Activated CD4-positive, alpha-beta T cell treated with anti-CD3 and anti-CD28 coated beads, Interleukin-2, amount 50 U/mL, for 1 hour (primary cell): ENCODE measurements around the gene PRKCA.
"Not testable (repeated sequence)": the region's sequence is repeated elsewhere in the genome, so short reads cannot be mapped to it uniquely, and the experiment has no call there.

Experiments
- DNase-seq: peaks from one replicate; pipeline ENCODE4 v3.0.0-alpha.2; 2020

PRKCA gene

DNA sequence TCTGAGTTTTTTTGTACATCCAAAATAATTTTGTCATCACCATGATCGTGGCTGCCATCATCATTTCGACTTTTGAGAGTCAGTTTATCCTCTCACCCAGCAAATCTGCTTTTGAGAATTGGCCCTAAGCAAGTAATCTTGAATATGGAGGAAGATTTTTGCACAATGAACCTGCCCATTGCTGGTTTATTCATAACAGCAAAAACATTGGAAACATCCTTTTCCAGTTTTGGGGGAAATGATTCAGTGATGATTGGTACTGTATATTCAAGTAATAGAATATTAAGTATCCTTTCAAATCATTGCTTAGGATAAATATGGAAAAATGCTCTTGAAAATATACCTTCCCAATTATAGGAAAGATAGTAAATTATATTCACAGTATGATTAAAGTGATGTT, 53.1 kb downstream of the PRKCA start:
- DNase-seq = no peak

DNA sequence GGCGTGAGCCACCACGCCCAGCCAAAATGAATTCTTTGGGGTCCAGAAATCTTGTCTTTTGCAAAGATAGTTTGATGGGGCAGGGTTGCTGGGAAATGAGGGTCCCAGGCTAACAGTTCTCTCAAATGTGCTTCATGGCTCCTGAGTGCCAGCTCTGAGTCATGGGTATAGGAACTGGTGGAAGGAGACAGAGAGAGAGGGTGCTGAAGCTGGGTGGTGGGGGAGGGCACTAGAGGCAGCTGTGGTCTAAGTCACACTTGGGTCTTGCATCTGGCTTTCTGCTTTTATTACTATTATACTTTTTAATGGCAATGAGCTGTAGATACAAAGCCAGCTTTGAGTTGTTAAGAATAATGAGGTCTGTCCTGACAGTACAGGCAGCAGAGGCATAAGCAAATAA, 54.6 kb downstream of the PRKCA start:
- no peak for DNase-seq

DNA sequence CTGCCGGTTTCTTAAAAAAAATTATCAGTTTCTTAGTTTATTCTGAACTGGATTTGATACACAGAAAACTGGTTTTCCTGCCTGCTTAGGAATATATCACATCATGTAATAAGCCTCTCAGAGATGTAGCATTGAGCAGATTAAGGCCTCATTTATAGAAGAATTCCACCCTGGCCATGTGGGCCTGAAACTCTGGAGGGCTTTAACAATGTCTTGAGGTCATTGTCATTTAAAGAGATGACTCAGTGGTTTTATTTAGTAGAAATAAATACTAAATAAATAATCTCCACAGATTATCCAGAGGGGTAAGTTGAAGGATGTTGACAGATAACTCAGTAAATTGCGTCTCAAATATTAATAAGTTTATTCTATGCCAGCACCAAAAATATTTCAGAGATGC, 56.9 kb downstream of the PRKCA start:
- DNase-seq = no peak

DNA sequence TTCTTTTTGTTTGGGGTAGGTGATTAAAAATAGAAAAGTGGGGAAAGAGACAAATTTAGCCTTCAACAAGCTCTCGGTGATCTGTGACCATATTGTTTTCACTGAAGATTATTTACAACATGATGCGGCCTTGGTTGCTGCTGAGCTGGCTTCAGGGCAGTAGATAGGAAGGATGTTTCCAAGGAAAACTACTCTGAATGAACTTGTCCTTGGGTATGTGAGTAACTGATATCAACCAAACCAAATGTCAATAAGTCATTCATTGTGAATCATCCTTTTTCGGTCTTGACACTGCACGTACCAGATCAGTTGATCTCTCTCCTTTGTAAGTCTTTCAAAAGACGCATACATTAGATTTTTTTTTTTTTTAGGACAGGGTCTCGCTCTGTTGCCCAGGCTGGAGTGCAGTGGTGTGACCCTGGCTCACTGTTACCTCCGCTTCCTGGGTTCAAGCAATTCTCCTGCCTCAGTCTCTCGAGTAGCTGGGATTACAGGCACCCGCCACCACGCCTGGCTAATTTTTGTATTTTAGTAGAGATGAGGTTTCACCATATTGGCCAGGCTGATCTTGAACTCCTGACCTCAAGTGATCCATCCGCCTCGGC, 58.6 kb downstream of the PRKCA start:
- not testable (repeated sequence) for DNase-seq

DNA sequence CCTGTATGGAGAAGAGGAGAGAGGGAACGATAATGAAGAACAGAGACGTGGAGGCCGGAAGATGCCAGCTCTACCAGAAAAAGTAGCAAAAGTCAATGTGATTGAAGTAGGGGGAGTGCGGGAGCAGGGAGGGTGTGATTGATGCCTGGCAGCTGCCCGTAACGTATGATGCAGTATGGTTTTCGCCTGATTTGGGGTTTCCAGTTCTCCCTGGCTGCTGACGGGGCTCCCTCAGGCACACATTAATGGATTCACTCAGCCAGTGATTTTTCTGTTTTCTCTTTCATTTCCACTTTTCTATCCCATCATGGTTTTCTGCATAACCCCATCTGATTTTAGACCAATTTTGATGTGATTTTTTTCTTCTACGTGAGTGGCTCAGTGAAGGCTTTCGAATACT, 62.1 kb downstream of the PRKCA start:
- DNase-seq = no peak

DNA sequence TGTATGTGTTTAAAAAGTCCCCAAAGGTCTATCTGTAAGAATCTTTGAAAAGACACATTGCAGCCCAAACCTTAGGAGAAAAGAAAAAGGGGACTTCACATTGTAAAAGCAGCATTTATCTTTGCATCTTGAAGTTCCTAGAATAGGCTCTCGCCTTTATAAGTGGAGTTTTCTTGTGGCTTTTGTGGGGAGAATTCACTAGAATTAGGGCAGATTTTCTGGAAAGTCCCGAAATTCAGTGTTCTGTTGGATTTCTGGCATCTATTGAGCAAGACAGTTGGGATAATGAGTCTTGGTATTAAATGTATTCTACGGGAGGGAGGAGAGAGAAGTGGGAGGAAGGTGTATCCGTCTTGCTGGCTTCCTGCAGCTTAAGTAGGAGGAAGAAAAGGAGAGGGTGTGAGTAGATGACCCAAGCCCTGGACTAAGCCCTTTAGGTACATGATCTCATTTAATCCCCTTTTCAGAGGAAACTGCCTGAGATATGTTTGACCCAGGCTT, 62.6 kb downstream of the PRKCA start:
- DNase-seq = no peak

DNA sequence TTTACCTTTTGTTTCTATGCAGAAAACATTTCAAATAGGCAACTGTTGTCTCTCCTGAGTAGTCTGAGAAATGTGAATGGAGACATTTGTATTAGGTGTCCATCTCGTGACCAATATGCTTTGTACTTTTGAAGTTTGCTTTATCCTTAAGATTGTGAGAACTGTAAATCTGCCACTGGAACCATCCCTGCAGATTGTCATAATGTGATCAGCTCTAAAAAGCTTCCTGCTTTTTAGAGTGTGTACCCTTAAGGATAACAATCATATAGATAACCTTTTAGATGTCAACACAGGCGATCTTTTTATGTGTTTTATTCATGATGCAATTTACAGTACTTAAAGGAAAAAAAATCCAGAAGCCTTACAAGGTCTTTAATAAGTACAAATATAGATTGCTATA, 63.5 kb downstream of the PRKCA start:
- no peak for DNase-seq

DNA sequence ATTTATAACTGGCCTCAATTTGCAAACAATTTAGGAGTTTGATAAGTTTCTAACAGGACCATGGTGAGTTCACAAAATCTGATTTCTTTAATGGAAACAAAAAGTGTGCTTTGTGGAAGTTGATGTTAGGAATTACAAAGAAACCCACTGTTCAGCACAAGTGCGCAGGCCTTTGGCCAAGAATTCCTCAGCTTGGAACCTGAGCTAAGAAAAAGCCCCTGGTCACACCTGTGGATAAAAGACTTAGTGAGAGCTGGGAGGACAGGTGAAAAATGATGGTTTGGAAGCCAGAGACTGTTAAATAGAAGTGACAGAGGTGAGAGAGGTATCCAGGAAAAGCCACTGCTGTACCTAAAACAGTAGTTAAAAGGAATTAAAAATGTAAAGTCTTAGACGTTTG, 64.7 kb downstream of the PRKCA start:
- DNase-seq = no peak

DNA sequence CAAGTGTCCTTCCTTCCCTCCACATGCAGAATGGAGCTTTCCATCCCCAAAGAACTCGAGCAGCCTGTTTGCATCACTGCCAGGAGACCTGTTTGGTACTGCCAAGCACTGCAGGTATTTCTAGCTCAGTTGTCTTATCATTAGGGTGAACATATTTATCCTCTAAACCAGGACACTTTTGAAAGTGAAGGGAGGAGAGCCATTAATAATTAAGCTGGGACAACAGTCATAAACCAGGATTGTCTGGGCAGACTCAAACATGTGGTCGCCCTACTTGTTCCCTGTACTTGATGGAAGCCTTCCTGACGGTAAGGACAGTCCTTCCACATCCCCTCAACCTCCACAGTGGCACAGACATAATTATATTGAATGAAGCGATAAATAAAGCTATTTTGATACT, 67.4 kb downstream of the PRKCA start:
- DNase-seq = no peak

DNA sequence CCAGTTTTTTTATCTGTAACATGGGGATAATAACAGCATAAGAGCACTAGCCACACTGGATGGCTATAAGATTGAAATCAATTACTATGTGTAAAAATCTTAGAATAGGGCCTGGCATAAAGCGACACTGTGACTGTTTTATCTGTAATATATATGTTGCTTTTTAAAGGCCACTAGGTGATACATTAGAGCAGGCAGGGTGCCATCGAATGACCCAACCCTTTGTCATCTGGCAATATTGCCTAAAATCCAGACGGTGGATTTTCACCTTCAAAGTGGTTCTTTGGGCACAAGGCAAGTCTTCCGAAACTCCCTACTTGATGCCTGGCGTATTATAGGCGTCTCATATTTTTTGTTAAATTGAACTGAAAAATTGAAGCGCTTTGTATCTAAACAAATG, 69.1 kb downstream of the PRKCA start:
- DNase-seq = no peak

DNA sequence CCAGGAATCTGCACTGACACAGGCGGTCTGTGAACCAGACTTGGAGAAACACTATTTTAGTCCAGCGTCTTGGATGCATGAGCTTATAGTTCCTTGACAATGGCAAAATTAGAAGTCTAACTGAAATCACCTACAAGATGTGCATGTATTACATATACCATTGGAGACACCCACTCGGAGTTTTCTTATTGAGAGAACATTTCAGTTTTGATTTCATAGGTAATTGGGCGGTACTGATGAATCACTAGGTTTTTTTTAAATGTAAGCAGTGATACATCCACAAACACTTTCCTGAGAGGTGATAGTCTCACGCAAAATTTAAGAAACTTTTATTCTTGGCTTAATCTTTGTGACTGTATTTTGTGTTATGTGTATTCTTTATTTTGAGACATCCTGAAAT, 69.8 kb downstream of the PRKCA start:
- DNase-seq = no peak

DNA sequence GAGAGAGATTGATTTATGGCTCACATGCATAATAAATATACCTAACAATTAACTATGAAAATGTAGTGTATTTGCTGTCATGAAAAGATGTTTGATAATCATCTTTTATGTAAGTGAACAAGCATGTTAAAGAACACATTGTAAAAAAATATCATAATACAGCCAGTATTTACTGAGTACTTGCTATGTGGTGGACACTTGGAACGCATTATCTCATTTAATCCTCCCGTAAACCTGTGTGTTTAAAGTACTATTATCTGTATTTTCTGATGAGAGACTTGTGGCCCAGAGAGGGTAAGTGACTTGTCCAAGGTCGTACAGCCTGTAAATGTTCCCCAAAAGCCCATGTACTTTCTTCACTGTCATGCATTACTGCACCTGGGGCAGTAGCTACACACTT, 70.7 kb downstream of the PRKCA start:
- no peak for DNase-seq

DNA sequence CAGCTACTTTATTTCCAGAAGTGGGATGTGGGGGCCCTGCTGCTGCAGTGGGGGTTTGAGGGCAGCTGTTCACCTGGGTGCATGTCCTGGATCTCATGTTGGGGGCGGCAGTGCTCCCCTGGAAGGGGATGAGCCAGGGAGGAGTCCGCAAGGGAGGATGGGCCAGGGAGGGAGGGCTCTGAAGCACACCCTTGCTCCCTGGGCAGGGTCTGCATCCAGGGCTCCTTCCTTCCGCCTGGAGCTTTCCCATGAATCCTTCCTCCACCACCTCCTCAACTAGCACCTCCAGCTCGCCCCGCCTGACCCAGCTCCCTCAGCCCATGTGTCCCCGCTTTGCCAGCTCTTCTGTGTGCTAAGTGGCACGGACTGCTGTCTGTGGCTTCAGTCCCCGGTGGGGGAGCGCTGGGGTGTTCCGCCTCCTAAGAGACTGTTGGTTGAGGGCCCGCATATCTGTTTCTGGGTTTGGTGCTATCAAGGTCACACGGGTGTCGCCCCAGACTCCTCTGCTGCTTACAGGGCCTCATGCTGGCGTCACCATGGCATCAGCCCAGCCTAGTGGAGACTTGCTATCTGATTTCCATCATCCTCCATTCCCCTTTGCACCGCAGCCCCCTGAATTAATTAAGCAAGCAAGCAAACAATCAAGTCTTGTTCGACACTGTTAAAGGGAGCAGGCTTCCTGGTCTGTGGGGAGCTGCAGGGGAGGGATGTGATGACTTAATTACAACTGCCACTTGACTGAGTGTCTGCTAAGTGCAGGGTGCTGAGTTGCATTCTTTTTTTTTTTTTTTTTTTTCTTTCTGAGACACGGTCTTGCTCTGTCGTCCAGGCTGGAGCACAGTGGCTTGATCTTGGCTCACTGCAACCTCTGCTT, 71.8 kb downstream of the PRKCA start:
- peak; percentile 49 for DNase-seq

DNA sequence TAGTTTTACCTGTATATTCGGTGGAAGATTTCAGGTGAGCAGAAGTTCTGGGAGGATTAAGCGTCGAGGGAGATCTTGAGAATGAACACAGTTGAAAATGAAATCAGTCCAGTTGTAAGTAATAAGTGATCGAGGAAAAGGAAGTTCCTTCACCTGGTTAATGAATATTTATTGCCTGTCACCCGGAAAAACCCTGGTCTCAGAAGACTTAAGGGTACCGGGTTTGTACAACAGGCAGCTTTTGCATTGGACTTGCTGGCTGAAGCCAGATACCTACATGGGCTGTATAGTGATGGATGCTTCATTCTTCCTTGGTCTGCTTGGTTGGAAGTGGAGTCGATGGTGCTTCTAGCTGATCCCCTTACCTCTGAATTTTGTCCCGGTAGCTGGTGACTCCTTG, 72.7 kb downstream of the PRKCA start:
- DNase-seq = no peak

DNA sequence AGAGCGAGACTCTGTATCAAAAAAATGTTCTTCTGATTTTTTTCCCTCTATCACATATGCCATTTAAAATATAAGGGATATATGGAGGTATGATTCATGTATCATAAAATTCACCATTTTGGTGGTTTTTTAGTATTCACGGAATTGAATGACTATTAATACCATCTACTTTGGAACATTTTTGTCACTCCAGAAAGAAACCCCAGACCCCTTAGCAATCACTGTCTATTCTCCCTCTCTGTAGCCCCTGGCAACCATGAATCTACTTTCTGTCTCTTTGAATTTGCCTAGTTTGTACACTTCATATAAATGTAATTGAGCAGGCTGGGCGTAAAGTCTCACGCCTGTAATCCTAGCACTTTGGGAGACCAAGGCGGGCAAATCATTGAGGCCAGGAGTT, 75.9 kb downstream of the PRKCA start:
- no peak for DNase-seq

DNA sequence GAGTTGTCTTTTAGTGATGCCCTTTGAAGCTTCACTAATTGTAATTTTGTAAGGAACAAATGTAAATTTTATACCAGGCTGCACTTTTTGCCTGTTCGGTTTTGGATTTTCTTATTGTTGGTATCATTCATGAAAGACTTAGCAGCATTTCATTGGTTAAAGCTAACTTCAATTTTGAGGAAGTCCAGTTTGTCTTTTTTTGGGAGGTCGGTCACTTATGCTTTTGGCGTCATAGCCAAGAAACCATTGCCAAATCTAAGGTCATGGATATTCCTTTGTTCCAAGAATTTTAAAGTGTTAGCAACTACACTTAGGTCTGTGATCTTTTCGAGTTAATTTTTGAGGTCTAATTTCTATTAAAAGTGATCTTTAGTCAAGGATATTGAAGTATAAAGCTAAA, 77.1 kb downstream of the PRKCA start:
- no peak for DNase-seq

DNA sequence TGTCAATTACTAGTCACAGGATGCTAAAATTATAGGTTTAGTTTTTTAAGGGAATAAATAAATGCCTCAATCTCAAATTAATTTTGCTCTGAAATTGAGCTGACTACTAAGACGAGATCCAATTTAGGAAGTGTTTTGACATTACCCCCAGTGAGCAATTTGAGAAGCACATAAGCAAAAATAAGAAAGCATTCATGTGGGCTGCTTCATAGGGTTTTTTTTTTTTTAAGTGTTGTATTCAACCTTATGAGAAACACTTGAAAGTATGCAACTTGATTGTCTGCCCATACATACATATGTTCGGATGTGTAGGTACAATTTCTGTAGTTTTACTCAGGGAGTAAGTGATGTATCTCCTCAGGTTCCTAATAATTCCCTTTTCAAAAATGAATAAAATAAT, 77.6 kb downstream of the PRKCA start:
- DNase-seq = no peak

DNA sequence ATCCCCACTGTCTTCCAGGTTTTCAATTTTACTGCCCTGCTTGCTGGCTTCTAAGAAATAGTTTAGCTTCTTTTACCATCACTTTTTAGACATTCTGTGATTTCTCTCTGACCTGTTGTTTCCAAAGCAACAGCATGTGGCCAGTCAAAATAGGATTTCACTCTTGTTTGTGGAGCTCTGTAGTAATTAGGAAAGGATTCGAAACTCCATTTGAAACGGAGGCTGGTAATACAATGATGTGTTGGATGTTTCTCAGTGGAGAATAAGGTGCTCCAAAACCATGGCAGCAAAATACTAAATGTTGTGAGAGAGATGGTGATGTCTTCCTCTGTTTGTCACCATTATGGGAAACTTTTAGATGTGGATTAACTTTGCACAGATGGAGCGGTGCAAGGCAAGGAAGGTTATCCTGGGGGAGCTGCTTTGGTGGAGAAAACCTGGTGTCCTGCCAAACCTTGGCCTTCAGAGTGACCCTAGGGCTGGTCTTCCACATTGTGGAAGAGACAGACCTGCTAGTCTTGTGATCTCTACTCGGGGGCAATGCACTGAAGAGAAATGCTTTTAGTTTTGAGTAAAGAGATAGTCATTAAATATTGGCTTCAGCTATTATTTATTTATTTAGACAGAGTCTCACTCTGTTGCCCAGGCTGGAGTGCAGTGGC, 79.4 kb downstream of the PRKCA start:
- no peak for DNase-seq

DNA sequence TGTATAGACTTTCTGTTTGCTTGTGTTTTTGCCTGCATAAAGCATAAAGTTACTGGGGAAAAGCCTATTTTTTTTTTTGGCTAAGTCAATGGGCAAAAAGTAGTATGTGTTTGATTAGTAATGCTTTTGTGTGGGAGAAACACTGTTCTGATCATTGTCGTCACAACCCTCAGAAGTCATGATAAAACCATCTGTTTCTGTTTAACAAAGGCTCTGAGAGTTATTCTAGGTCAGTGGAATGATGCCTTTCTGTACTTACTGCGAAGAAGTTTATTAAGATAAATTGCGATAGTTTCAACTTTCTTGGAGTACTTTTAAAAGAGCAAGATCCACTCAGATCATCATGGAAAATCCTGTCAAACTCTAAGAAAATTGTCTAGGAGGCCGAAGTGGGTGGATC, 80.9 kb downstream of the PRKCA start:
- no peak for DNase-seq

DNA sequence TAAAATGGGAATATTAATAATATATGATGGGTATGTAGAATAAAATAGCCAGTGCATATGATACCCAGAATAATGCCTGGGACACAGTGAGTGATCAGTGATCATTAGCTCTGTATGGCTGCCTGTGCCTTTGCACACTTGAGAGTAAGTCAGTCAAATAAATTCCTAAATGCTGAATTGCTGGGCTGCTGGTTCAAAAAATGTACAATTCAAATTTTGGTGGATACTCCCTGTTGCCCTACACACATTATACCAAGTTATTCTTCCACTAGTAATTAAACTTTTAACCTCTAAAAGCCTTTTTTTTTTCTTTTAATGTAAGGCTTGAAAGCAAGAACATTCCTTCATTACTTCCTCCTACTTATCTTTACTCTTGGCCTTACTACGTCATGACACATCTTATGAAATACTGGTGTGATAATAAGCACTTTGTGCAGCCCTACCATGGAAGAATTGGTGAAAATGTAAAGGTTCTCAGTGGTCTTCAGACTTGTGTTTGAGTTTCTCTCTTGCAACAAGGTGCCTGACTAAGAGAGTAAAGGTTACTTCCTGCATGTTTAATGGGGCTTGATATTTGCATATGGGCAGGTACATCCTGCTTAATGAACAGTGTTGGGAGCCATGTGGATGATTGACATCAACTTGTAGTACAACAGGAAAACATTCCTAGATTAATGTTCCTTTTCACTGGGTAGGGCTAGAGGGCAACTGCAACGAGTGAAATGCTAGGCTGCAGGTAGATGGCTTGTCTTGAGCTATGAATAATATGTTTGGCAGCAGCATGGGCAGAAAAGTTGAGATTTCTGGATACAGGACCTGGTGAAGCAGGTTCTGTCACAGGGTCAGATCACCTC, 84.3 kb downstream of the PRKCA start:
- DNase-seq = no peak

DNA sequence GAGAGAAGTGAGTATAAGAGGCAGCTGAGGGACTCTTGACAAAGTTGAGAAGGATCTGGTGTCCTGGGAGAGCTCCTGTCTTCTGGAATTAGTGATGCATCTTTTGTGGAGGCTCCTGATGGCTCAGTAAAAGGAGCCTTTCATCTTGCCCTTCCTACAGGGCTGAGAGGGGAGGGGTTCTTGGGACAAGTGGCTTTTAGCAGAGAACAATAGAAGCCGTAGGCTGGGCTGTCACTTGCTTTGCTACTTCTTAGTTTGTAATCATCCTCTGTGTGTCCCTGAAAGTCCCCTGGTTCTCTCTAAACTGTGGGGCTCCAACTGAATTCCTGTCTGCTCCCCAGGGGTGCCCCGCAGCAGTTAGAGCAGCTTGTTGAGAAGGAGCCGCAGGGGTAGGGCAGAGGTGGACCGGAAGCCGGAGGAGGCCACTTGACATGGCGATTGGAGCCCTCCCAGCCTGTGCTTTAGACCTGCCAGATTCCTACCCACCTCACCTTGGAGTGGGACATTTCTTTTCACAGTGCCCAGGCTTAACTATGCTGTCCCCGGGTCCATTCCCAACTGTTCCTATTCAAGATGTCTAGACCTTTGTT, 85.1 kb downstream of the PRKCA start:
- no peak for DNase-seq

DNA sequence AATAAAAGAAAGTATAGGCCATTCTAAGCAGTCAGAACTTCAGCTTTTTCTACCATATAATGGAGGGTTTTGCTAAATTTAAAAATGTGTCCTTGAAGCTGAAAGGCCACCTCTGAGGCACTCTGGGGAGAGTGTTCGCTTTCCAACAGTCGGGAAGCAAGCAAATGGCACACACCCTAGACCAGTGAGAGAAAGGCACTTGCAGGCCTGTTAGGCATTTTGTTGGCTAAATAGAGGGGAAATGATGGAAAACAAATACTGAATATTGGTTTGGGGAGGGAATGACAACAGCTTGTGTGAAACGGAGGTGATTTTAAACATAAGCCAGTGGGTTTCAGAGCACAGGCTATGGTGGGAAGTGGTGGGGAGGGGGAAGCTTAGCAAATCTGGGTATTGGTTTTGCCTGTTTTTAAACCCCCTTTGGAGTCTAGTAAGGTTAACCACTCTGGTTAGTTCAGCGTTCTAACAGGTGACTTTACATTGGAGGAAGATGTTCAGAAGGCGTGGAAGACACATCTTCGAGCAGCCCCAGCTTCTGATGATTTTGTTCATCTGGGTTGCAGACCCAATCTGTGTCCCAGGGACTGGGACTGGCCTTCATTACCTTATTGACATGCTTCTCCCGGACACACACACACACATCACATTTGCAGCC, 90.5 kb downstream of the PRKCA start:
- no peak for DNase-seq
